HG03135 (cell line): ENCODE measurements around the gene PNMA6F.
"Not testable (repeated sequence)": the region's sequence is repeated elsewhere in the genome, so short reads cannot be mapped to it uniquely, and the experiment has no call there.

Experiments
- ATAC-seq: cut with Tn5 transposase; IDR thresholded peaks from one replicate; pipeline ENCODE4 v1.9.1; 2021; ENCODE audit warnings: mild to moderate bottlenecking, moderate library complexity; ENCODE audit not compliant: unreplicated experiment

The PNMA6F gene

DNA sequence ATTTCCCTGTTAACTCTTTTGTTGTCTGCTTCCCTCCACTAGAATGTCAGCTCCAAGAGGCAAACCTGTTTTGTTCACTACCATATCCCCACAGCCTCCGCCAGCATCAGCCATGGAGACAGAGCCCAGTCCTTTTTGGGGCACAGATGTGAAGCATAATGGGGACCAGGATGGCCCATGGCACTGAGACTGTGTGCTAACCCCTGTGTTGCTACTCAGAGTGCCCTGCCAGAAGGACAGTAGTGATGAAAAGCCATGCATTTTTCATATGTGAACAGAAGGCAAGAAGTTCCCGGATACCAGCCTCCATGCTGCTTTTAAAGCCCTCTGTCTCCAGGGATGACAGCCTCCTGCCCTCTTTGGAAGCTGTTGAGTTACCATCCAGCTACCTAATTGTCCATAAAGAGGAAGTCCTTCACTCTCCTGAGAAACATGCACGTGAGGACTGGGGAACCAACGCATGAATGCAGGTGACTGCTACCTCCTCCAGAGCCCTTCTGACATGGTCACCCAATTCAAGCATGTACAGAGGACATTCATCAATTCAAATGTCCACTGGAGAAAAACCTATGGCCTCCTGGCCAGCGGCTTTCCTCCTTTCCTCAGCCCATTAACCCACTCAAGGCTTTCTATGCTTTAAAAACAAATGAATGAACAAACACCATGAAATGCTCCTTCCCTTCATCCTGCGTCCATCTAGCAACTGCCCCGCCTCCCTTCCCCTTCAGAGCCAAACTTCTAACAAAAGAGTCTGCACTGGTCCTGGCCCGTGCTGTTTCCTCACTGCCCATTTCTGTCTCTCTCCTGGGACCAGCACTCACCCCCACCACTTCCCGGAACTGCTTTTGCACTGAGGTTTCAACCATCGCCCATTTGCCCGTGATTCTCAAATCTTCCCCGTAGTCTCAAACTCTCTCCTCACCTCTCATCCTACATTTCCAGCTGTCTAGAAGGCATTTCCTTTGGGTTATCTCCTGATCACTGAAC lies 18.0 kb downstream of the PNMA6F start:
- ATAC-seq = no peak

DNA sequence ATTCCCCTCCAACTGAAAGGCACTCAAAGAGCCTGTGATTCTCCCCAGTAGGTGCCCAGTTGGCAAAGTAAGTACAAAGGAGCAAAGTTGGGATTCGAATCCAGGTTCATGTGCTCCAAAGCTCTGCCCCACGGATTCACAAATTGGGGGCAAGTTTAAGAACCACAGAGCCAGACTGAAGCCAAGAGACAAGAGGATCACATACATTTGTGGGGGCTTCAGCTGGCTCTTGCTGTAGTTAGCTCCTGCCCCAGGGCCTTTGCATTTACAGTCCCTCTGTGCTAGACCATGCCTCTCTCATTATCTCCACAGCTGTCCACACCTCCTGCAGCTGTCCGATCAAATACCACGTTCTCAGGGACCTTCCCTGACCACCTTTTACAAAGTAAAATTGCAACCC lies 18.8 kb downstream of the PNMA6F start:
- no peak for ATAC-seq

DNA sequence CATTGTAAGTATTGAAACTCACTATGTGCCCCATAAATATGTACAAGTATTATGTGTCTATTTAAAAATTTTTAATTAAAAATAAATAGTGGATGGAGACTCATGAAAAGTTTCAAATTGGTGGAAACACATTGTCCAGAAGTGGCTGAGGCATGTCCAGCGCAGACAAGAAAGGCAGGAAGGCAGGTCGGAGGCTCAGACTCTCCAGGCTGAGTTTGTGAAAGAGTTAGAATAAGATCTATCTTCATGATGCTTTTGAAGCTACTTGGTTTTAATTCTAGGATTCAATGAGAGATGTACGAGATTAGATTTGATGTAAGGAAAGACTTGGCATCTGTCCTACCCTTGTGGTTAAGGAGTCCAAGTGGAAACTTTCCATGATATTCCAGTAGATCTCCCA lies 19.8 kb downstream of the PNMA6F start:
- ATAC-seq = no peak

DNA sequence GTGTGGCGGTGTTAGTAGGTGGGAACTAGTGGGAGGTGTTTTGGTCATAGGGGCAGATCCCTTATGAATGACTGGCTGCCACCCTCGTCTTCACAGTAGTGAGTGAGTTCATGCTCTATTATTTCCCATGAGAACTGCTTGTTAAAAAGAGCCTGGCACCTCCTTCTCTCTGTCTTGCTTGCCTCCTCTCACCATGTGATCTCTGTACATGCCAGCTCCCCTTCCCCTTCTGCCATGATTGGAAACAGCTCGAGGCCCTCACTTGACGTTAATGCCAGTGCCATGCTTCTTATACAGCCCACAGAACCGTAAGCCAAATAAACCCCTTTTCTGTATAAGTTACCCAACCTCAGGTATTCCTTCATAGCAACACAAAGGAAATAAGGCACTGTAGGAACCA lies 21.7 kb downstream of the PNMA6F start:
- ATAC-seq = no peak

DNA sequence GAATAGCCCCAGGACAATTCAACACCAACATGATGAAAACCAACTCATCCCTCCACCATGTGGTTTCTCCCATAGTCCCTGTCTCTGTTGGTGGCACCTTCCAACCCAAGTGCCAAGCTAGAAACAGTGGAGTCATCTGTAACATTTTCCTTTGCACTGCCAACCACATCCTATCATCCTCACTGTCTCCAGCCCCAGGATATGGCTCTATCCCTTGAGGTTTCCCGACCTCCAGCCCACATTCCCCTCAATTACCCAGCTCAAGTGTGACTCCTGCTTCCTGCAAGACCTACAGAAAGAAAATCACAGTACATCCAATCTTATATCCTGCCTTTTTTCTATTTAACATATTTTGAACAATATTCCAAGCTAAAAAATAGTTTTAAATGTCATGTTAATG lies 24.2 kb downstream of the PNMA6F start:
- ATAC-seq = no peak

DNA sequence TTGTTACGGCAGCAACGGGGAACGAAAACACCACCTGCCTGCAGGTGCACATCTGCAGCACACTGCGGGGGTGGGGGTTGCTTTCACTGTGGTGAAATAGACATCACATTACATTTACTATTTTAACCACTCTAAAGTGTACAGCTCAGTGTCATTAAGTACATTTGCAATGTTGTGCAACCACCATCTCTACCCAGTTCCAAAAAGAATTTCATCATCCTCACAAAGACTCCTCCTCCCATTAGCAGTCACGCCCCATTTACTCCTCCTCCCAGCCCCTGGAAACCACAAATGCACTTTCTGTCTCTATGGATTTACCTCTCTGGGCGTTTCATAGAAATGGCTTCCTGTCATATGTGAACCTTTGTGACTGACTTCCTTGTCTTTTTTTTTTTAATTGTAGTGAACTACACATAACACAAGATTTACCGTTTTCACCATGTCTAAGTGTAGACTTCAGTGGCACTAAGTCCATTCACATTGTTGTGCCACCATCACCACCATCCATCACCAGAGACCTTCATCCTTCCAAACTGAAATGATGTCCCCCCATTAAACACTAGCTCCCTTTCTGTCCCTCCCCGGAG lies 28.0 kb downstream of the PNMA6F start:
- ATAC-seq = not testable (repeated sequence)

DNA sequence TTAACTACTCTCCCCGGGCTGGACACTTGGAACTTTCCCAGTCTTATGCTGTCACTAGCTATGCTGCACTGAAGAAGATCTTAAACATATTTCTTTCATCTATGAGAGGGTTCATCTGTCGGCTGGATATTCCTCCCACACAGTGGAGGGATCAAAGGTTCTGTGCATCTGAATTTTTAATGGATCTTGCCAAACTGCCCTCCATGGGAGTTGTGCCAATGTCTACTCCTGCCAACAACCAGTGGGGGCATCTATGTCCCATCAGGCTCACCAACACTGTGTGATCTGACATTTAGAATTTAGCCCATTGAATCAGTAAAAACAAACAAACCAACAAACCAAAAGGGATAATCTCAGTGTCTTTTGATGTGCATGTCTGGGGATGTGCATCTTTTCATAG lies 32.8 kb downstream of the PNMA6F start:
- ATAC-seq = not testable (repeated sequence)

DNA sequence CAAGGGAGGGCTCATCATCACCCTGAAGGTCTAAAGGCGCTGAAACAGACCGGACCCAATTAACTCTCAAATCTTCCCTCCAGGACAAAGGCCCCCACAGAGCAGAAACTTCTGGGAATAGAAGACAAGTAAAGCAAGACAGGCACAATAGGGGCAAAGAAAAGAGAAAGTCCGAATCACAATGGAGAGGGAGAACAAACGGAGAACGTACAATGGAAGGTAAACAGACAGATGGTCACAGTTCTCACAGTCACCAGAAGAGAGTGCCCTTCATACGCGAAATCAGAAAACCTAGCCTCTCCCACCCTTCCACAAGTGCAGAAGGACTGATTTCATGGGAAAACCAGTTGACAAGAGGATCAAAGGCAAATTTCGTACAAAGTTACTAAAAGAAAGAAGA lies 35.9 kb downstream of the PNMA6F start:
- not testable (repeated sequence) for ATAC-seq

DNA sequence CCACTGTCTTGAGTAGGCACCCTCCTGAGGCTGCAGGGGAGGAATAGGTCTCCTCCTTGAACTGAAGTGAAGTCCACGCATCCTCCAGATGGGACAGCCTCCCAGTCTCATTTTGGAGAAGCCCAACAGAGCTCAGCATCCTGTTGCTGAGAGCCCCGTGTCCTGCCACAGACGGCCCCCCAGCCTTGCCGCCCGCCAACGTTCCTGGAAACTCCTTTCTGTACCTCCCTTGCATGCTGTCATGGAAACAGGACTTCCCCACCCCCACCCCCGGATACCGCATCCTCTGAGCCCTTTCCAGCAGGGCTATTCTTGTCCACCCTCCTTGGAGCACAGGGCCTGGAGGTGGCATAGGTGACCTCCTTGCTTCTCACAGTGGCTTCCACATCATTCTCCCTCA lies 37.6 kb downstream of the PNMA6F start:
- ATAC-seq = not testable (repeated sequence)

DNA sequence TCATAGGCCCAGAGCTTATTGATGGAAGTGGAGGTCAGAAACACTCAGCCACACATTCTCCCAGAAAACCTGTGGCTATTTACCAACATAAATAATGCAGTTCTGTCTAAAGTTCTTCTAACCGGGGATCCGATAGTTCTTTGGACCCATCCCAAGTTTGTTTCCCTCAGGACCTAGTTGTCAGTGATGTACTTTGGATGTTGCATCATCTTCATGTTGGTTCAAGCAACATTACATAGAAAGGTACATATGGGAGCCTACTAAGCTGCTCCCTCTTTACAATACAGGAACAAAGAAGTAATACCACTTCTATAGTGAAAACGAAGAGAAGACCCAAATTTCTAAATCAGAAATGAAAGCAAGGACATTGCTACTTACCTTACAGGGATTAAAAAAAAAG lies 39.8 kb downstream of the PNMA6F start:
- not testable (repeated sequence) for ATAC-seq

DNA sequence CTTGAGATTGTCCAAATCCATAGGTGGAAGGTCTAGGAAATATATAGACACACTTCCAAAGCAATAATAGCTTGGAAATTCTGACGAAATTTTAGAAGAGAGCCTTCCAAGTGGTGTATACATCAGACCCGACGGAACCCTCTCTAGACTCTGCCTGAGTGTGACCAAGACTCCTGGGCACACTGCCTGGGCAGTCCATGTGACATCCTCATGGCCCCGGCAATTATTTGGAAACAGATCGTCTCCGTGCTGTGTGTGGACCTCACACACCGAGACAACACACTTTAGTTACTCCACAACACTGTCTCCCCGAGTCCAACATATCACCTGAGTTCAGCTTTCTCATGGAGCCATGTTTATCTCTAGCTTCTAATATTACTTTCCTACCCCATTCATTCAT lies 42.3 kb downstream of the PNMA6F start:
- not testable (repeated sequence) for ATAC-seq

DNA sequence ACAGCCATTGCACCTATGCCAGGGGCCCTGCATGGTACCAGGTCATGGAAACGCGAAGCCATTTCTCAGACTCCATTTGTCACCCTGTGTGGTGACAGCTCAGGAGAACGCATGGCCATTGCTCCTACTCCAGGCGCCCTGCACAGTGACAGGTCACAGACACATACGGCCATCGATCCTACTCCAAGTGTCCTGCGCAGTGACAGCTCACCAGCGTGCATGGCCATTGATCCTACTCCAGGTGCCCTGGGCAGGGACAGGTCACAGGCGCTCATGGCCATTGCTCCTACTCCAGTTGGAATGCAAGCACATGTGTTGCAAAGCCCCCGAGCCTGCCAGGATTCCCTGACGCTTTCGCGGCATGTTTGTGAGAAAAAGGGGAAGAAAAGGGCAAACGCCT lies 45.5 kb downstream of the PNMA6F start:
- ATAC-seq = not testable (repeated sequence)

DNA sequence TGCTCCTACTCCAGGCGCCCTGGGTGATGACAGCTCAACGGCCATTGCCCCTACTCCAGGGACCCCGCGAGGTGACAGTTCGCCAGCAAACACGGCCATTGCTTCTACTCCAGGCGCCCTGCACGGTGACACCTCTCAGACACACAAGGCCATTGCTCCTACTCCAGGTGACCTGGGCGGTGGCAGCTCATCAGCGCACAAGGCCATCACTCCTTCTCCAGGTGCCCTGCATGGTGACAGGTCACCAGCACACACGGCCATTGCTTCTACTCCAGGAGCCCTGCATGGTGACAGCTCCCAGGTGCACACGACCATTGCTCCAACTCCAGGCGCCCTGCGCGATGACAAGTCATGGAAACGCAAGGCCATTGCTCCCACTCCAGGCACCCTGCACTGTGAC lies 46.1 kb downstream of the PNMA6F start:
- ATAC-seq = not testable (repeated sequence)

DNA sequence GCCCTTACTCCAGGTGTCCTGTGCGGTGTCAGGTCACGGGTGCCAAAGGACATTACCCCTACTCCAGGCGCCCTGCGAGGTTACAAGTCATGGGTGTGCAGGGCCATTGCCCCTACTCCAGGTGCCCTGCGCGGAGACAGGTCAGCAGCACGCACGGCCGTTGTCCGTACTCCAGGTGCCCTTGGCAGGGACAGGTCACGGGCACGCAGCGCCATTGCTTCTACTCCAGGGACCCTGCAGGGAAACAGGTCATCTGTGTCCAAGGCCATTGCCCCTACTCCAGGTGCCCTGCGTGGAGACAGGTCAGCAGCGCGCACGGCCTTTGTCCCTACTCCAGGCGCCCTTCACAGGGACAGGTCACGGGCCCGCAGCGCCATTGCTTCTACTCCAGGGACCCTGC lies 49.0 kb downstream of the PNMA6F start:
- not testable (repeated sequence) for ATAC-seq

DNA sequence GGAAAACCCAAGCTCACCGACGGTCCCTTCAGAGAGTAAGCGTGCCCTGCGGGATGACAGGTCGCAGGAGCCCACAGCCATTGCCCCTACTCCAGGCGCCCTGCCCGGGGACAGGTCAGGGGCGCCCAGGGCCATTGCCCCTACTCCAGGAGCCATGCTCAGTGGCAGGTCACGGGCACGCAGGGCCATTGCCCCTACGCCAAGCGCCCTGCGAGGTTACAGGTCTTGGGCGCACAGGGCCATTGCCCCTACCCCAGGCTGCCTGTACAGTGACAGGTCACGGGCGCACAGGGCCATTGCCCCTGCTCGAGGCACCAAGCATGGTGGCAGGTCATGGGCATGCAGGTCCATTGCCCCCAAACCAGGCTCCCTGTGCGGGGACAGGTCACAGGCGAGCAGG lies 49.5 kb downstream of the PNMA6F start:
- ATAC-seq = not testable (repeated sequence)
